ENCODE results near the gene CD24. TPM values are rescaled to one million over a fixed set of nuclear protein-coding genes. Genes with fewer than 3 reads are reported as not detected.

CD24 gene
- total RNA-seq, 3 donors from 2014 or later (not counting 1 experiment from before 2014, with no cell fraction given) = 0.77 to 1.4 (median 1.2) TPM

DNA sequence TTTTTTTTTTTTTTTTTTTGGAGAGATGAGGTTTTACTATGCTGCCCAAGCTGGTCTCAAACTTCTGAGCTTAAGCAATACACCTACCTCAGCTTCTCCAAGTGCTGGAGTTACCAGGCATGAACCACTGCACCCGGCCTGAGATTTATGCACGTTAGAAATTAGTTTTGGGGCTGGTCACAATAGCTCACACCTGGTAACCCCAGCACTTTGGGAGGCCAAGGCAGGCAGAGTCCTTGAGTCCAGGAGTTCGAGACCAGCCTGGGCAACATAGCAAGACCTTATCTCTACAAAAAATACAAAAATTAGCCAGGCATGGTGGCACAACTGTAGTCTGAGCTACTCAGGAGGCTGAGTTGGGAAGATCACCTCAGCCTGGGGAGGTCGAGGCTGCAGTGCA is 51.9 kb downstream of the CD24 start:
- ATAC-seq = no peak
- H3K36me3 Mint-ChIP-seq = no peaks in the 10 kb centered on the region
- Histone ChIP-seq H3K27ac (ENCODE audit: low read length) (no peak overlapping the region), H3K4me3 (ENCODE audit: low read length) (no peak overlapping the region), H3K4me1 (ENCODE audit: control insufficient read depth, insufficient read depth, low read length) (no peaks in the 10 kb centered on the region), H3K9me3 (ENCODE audit: control insufficient read depth, insufficient read depth, low read length) (no peaks in the 10 kb centered on the region), H3K27me3 (ENCODE audit: control insufficient read depth, insufficient read depth, low read length) (peaks cover 8% of the 10 kb centered on the region), H3K36me3 (ENCODE audit: control insufficient read depth, insufficient read depth, low read length) (no peaks in the 10 kb centered on the region)
- H3K27ac Mint-ChIP-seq = no peak overlapping the region
- intact Hi-C loops (cut with micrococcal nuclease) = no loop called here
- WGBS (ENCODE audit: insufficient coverage) = 85% methylated on average over 4 of the region's 4 CpGs
- H3K27me3 Mint-ChIP-seq (ENCODE audit: low read depth in 2 of 2) = peaks cover 13 to 40% of the 10 kb centered on the region in 2 donors
- TF ChIP-seq, protein P1, sequence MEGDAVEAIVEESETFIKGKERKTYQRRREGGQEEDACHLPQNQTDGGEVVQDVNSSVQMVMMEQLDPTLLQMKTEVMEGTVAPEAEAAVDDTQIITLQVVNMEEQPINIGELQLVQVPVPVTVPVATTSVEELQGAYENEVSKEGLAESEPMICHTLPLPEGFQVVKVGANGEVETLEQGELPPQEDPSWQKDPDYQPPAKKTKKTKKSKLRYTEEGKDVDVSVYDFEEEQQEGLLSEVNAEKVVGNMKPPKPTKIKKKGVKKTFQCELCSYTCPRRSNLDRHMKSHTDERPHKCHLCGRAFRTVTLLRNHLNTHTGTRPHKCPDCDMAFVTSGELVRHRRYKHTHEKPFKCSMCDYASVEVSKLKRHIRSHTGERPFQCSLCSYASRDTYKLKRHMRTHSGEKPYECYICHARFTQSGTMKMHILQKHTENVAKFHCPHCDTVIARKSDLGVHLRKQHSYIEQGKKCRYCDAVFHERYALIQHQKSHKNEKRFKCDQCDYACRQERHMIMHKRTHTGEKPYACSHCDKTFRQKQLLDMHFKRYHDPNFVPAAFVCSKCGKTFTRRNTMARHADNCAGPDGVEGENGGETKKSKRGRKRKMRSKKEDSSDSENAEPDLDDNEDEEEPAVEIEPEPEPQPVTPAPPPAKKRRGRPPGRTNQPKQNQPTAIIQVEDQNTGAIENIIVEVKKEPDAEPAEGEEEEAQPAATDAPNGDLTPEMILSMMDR (IDR thresholded peaks at IDR 0.05) = no peak
- DNase-seq = no peak
- no peak overlapping the region for H3K4me3 Mint-ChIP-seq
- H3K9me3 Mint-ChIP-seq = no peaks in the 10 kb centered on the region
- no peaks in the 10 kb centered on the region for H3K4me1 Mint-ChIP-seq

Other genes with a start within 250 kb of the CD24 start
- gene MTRES1, start 53.5 kb upstream of the CD24 start, total RNA-seq = 10 to 100 TPM in 2 of 3 donors, 1 to 10 TPM in 1; 9.4 to 15.3 (median 10.9) TPM
- 1 to 10 TPM; 1.3 to 1.6 (median 1.3) TPM for gene BEND3, start 140.8 kb upstream of the CD24 start, total RNA-seq

Measured in natural killer cell (primary cell).